Fibroblast of peridontal ligament (primary cell): ENCODE measurements around the gene TOMM40.
"Not testable (repeated sequence)": the region's sequence is repeated elsewhere in the genome, so short reads cannot be mapped to it uniquely, and the experiment has no call there.

Experiments
- DNase-seq: peaks from one replicate; pipeline ENCODE4 v3.0.0-alpha.2; 2010; ENCODE audit errors: extremely low read depth

The TOMM40 gene

DNA sequence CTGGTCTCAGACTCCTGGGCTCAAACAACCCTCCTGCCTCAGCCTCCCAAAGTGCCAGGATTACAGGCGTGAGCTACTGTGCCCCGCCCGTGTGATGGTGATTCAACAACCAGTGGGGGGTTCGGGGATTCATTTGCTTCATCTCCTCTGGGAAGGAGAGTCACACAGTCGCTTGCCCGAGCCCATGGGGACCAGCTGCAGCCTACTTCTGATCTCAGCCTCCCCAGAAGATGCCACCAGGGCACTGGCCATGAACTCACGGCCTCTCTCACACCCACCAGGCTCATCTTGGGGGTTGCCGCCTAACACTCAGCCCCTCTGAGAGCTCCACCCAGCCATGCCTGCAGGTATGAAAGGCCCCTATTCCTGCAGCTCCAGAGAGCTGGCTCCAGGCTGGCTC, 6.8 kb downstream of the TOMM40 start:
- DNase-seq: no peak

GRCh38 chr19:44900328-44901244, 9.5 kb downstream of the TOMM40 start:
- DNase-seq: no peak

GRCh38 chr19:44903216-44903601, 12.2 kb downstream of the TOMM40 start:
- DNase-seq: no peak

DNA sequence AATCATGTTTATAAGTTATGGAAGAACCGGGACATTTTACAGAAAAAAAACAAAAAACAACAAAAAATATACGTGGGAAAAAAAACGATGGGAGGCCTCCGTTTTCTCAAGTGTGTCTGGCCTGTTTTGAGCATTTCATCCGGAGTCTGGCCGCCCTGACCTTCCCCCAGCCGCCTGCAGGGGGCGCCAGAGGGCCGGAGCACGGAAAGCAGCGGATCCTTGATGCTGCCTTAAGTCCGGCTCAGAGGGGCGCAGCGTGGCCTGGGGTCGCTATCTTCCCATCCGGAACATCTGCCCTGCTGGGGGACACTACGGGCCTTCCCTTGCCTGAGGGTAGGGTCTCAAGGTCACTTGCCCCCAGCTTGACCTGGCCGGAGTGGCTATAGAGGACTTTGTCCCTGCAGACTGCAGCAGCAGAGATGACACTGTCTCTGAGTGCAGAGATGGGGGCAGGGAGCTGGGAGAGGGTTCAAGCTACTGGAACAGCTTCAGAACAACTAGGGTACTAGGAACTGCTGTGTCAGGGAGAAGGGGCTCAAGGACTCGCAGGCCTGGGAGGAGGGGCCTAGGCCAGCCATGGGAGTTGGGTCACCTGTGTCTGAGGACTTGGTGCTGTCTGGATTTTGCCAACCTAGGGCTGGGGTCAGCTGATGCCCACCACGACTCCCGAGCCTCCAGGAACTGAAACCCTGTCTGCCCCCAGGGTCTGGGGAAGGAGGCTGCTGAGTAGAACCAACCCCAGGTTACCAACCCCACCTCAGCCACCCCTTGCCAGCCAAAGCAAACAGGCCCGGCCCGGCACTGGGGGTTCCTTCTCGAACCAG, 12.8 kb downstream of the TOMM40 start:
- DNase-seq: peak; percentile 65

GRCh38 chr19:44904426-44904994, 13.5 kb downstream of the TOMM40 start:
- DNase-seq: no peak

- no peak for DNase-seq
Measured at GRCh38 chr19:44905437-44906160, 14.5 kb downstream of the TOMM40 start, which contains the start of gene APOE. APOE (plus strand) TSS chr19:44905796; CDS start chr19:44906625, 829 bp downstream.

DNA sequence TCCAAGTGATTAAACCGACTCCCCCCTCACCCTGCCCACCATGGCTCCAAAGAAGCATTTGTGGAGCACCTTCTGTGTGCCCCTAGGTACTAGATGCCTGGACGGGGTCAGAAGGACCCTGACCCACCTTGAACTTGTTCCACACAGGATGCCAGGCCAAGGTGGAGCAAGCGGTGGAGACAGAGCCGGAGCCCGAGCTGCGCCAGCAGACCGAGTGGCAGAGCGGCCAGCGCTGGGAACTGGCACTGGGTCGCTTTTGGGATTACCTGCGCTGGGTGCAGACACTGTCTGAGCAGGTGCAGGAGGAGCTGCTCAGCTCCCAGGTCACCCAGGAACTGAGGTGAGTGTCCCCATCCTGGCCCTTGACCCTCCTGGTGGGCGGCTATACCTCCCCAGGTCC, 16.6 kb downstream of the TOMM40 start:
- no peak for DNase-seq

GRCh38 chr19:44908074-44908835, 17.2 kb downstream of the TOMM40 start:
- DNase-seq: no peak

- DNase-seq: no peak
Measured at GRCh38 chr19:44908836-44909261, 17.8 kb downstream of the TOMM40 start.

GRCh38 chr19:44909775-44910174, 18.7 kb downstream of the TOMM40 start:
- DNase-seq: no peak

GRCh38 chr19:44911896-44912295, 20.8 kb downstream of the TOMM40 start:
- not testable (repeated sequence) for DNase-seq

- DNase-seq: no peak
Measured at GRCh38 chr19:44912854-44913253, 21.8 kb downstream of the TOMM40 start.

GRCh38 chr19:44913512-44914432, 22.7 kb downstream of the TOMM40 start:
- DNase-seq: not testable (repeated sequence)

- peak; percentile 77 for DNase-seq
Measured at GRCh38 chr19:44914433-44915206, 23.6 kb downstream of the TOMM40 start, which contains the start of gene APOC1. APOC1 (plus strand) TSS chr19:44914608; CDS start chr19:44914892, 284 bp downstream.

GRCh38 chr19:44924243-44924725, 33.2 kb downstream of the TOMM40 start:
- DNase-seq: no peak

DNA sequence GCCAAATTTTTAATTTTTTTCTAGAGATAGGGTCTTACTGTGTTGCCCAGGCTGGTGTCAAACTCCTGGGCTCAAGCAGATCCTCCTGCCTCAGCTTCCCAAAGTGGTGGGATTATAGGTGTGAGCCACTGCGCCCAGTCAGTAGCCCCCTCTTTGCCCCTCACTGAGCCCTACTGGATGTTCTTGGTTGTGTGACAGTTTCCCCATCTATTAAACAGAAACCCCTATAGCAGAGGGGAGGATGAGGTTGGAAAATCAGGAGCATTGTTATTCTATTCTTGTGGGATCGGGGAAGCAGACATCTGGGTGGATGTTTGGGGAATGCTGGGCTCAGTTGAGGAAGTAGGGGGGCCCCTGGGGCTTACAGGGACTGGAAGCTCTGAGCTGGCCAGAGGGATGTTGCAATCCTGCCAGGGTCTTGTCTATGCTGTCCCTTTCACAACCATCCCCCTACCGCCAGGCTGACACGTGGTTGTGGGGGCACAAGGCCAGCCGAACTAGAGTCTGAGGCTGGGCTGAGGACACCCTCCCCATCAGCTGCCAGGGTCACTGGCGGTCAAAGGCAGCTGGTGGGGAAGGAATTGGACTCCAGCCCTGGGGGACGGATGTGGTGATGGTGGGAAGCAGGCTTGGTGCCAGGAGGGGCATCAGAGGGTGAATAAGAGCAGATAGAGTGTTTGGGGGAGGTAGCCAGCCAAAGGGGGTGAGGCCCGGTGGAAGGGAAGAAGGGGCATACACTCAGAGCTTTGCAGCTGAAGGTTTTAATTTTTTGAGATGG, 34.2 kb downstream of the TOMM40 start:
- peak; percentile 70 for DNase-seq

DNA sequence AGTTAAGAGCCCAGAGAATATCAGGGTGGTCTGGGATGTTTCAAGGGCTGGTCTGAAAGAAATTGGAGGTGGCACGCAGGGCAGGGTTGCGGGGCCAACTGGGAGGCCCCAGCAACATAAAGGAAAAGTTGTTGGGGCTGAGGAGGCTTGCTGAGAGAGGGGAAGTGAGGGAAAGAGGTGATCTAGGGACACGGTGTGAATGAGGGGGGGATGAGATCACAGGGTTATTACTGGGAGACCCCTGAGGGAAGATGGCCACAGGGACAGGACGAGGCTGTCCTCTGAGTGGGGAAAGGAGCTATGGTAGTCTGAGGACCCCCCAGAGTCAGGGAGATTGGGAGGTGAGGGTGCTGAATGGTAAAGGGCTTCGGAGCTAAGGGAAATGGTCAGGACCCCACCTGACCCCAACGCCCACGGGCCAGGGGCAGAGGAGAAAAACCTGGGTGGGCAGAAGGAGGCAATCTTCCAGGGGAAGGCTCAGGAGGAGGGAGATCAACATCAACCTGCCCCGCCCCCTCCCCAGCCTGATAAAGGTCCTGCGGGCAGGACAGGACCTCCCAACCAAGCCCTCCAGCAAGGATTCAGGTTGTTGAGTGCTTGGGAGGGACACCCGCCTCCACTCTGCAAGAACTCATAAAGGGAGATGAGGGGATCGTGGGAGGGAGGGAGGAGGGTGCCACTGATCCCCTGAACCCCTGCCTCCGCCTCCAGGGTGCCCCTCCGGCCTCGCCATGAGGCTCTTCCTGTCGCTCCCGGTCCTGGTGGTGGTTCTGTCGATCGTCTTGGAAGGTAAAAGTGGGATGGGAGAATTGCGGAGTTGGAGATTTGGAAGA, 35.4 kb downstream of the TOMM40 start:
- not testable (repeated sequence) for DNase-seq
